CD4-positive, alpha-beta T cell treated with Interleukin-4 for 1 hour (primary cell): ENCODE data around the gene ITGA1.

Source experiments
- DNase-seq, 2 donors: peaks; one replicate each; pipeline ENCODE4 v3.0.0-alpha.2; 2020 to 2022

Gene ITGA1

DNA sequence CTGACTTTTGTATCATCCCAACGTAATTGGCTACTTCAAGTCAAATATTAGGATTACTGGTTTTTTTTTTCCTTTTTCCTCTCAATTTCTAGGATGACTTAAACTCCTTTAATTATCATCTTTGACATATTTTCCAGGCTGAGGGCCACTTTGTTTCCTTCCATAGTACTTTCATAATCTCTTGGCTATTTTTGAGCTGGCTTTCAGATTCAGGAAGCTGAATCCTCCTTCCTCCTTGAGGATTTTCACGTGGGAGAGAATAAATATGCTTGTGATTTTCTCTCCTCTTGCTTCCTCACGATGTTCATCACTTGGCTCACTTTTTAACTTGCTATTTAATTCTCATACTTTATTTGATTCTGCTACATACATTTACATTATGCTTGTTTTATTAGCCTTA lies 88.1 kb downstream of the ITGA1 start:
- no peak for DNase-seq

DNA sequence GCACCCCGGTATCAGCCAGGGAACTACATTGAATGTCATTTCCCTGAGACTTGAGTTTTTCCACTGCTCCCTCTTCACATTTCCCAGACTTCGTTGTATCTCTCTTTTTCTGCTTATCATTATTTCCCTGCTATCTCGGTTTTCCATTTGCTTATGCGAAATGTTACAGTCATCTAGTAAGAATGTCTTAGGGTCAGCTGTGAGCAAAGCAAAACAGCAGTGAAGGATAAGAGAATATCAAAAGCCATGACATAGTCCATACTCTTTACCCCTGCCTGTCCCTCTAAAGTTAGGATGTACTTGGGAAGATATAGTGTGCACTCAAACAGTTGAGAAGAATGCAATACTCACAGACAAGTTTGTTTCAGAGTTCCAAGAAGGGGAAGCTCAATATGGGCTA lies 88.7 kb downstream of the ITGA1 start:
- no peak for DNase-seq

DNA sequence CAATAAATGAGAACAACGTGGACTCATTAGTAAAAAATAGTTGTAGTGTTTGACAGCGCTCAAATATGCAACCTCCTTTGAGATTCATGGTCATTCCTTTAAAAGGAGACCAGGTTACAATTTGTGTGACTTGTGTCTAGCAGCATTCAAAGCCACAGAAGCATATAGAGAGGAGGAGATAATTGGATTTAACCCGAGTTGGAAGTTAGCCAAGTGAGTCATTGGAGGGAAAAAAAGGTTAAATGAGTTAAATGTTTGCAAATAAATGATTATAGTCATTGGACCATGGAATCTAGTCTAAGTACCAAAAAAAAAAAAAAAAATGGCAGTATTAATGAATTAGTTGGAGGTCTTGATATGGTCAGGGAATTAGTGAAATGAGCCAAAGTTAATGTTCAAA lies 90.9 kb downstream of the ITGA1 start:
- DNase-seq = no peak

DNA sequence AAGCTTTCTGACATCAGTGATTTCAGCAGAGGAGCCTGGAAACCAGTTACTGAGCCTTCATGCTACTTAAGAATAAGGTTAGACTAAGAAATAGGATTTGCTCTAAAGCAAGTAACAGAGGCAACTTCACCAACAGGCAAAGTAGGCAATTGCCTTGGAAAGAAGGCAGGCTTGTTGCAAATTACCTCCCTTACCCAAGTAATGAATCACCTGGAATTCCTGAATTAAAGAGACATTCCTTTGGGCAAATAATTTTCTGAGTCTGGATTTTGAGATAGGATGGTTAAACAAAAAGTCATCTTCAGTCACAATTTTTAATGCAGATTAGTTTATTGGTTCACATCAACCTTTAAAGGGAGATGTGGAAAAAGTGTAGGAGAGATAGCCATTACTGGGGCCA lies 92.8 kb downstream of the ITGA1 start:
- DNase-seq = no peak

DNA sequence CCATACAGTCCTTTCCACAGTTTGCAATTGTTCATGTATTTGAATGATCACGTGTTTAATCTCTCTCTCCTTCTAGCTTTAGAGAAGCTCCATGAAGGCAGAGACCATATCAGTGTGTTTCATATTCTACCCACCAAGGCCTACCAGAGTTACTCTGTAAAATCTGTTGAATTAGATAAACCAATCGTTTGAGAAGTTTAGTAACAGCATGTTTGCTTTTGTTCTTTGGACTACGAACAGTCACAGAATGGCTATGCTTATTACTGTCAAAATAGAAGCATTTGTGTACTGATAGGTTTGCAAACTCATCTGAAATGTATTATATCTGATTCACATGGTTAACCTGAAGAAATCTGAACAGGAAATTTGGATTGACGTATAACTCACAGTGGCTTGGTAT lies 93.8 kb downstream of the ITGA1 start:
- DNase-seq = no peak

DNA sequence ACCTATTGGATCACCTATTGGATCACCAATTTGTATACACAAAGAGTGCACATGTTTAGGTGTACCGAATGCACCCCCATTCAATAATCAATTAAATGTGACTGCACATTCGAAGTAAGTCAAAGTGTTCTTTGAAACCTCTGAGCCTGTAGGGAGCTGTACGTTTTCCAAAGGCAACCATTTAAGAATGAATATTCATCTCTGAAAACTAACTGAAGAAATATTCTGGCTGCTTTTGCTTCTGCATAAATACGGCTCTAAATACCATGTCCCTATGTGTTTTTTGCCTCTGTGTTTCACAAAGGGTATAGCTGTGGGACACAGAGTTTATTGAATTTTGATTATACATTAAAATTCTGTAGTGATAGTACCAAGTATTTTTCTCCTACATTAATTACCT lies 95.4 kb downstream of the ITGA1 start:
- DNase-seq = no peak

DNA sequence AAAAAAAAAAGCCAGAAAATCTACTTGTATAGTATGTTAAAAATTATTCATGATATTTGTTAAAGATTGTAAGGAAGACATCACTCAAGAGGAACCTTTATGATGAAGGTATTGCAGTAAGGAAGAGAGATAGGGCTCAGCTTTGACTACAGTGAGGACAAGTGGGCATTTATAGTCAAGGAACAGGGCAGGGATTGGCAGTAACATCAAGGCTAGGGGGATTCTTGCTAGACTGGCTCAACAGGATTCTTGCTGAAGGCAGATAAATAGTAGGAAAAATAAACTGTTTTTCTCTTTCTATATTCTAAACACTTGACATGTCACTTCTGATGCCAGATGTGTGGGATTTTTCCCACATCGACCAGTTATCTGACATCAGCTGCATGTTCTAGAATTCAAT lies 96.7 kb downstream of the ITGA1 start:
- DNase-seq = no peak

DNA sequence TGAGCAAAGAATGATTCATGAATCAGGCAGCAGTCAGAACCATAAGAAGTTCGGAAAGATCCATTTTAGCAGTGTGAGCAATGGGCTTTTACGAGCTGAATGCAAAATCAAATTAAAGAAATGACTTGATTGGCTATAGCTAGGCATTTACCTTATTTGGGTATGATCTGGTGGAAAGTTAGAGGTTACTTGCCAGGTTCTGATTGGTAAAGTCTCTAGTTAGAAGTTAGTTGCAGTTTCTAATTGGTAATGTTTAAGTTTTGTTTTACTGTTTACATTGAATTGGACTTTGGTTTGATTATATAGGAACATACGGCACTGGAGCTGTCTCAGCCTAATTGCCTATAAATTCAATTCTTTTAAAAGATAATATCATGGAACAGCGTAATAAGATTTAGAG lies 97.9 kb downstream of the ITGA1 start:
- no peak for DNase-seq

DNA sequence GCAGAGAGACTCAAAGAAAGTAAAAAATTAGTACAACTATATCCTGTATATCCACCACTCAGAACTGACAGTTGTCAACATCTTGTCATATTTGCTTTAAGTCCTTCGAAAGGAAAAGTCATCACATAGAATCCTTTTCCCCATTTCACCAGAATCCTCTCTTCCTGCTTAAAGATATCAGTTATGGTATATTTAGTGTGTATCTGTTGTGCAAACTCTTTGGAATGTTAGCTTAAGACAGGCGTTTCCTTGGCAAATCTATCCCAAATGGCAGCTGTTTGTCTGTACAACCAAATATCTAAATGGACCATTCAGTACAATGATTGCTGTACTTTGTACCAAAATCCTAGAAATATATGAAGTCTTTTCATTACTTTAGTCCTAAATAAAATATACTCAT lies 98.5 kb downstream of the ITGA1 start:
- DNase-seq = no peak

DNA sequence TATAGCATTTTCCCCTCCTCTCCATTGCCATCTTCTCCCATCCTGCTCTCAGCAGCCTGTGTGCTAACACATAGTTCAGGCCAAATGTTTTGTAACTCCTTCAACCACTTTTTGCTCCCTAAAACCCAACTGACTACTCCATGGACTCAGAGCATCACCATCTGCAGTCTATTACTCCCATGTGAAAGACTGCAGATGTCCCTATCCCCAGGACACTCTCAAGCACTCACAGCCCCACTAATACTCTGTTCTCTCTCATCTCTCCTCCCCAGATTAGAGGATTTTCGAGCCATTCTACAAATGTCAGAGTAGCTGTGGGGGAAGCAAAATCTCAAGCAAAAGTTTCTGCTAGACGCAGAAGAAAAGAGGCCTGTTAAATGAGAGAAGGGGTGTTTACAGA lies 99.3 kb downstream of the ITGA1 start:
- no peak for DNase-seq

DNA sequence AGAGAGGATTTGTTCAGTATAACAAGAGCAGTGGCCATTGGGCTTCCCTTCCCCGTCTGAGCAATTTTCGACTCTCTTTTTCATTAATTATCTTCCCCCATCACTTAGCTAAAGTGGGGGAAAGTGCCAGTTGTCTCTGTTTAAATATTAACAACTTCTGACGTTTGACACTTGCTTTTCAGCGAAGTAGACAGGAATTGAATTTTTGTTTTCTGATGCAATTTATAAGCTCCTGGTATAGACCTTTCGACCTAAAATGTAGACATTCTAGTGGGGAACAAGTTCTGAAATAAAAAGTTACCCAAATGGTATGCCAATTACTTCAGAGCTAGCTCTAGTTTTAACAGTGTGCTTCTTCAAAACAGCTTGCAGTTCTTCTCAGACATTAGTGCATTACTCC lies 100.6 kb downstream of the ITGA1 start:
- no peak for DNase-seq

DNA sequence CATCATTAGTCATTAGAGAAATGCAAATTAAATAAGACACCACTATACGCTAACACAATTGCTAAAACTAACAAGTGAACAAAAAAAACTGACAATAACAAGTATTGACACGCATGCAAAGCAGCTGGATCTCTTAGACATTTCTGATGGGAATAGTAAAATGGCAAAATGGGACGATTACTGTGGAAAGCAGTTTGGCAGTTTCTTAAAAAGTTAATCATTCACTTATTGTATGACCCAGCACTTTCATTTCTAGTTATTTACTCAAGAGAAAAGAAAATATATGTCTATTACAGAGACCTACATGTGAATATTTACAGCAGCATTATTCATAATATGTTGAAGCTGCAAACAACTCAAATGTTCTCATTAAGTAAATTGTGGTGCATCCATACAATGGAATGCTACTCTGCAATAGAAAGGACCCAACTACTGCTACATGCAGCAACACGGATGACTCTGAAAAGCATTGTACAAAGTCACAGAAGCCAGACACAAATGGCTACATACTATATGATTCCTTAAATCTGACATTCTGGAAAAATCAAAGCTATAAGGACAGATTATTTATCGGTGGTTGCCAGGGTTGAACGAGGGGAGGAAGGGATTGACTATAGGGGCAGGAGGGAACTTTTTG lies 104.6 kb downstream of the ITGA1 start:
- DNase-seq = no peak

DNA sequence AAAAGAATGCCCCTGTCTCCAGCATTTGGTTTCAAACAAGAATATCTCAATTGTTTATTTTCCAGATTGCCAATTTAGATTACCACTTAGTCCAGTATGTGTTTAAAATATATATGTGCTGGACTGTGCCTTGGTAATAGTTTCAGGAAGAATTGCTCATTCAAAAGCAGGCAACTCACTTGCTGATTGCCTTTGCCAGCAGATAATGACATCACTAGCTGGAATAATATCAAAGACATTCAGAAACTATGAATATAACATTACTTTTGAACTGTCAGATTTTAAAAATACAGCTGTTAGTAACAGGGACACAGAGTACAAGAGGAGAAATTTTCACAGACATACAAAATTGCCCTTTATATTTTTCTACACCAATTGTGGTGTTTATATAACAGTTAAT lies 105.4 kb downstream of the ITGA1 start:
- DNase-seq = no peak

DNA sequence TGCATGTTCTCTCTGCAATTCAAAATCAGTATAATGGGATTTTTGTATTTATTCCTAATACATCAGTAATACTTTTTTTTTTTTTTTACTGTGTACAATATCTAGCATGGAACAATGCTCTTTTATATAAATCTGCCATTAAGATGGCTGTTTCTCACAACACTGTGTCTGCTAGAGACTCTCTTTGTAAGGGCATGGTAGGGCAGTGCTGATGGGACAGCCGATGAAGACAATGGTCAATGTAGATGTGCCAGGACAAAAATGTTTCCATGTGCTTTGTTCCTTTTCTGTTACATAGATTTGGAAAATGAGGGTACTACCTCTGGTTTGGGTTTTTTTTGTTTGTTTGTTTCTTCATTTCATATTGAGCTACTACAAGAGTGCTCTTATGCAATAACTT lies 106.1 kb downstream of the ITGA1 start:
- DNase-seq = no peak

DNA sequence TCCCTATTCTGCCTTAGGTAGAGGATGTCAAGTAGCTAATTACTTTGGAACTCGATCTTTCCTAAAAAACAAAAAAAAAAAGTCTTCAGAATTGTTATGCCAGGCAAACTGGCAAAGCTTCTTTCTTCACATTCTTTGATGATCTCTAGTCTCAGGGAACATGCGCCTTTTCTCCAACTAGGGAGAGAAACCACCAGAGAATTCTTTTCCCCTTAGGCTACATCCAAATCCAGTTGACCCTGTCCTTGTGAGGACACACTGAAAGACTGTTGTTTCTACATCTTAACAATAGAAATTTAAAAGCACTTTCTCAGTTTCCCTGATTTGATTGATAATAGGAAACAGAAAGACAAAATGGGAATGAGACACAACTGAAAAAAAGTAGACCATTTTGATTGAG lies 106.7 kb downstream of the ITGA1 start:
- no peak for DNase-seq

DNA sequence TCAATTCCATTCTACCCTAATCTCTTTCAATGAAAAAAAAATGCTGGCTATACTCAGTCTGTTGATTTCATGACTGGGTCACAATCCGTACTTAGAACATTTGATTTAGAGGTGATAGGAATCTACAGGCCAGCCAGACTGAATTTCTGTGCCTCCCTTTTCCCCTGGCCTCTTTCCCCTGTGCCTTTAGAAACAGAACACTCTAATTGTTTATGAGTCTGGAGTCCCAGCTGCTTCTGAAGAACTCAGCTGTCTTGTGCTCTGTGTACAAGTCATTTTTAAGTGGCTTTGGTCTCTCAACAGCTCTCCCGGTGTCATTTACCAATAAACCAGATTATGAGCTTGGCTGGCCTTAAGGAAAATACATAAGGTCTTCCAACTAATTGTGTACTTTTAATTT lies 107.4 kb downstream of the ITGA1 start:
- DNase-seq = no peak

DNA sequence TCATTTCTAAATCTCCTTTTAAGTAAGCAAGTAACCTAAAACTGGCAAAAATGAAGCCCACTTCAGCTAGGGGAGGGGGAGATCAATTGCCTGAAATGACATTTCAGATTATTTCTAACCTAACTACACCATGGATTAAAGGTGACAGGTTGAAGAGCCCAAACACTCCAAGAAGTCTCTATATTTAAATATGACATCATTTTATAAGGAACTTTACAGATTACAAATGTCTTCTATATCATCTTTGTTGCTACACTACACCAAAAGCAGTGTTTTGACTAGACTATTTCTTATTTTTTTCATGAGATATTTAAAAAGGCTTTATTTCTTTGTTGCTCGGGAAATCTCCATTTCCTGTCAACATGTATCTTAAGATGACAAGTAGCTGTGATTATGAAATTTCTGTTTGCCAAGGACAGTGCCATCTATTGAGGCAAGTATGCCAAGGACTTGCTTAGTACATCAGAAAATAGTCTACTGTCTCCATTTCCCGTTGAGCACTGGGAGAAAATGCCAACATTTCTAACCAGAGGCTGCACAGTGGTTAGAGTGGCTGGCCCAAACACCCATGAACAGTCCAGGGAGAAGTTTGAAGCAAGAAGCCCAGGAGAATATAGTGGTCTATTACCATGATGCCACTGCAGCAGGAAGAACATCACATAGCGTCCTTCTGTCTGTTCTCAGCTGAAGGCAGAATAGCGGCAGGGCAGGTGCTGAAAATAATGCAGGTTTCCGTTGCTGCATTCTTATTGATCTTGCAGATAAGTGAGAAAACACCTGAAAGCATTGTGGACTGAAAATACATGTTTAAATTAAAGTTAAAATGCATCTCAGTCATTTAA lies 108.1 kb downstream of the ITGA1 start:
- no peak for DNase-seq

DNA sequence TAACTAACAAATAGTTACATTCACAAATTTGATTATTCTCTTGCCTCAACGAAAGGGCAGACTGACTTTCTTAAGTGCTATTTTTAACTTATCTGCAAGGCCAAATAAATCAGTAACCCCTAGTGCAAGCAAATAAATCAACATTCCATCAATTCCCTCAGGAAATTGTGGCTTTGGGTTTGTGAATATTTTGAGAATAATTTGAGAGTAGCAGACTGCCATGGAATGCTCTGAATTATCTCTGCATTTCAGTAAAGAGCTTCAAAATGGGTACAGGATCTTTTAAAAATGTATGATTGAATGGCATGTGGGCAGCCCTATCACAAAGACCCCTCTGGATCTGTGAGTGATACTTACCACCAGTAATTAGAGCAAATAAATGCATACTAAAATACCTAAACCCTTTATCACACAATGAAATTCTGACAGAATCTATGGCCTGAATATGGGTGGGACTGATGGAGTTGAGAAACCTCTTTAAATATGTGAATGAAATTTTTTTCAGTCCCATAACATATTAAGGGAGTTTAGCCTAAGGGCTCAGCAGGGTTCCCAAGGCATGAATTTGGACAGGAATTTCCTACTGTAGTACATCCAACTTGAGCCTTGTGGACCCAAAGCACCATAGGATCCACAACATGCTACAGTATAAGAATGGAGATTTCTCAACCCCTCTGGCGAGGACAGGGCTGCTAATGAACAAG lies 109.0 kb downstream of the ITGA1 start:
- DNase-seq = no peak

DNA sequence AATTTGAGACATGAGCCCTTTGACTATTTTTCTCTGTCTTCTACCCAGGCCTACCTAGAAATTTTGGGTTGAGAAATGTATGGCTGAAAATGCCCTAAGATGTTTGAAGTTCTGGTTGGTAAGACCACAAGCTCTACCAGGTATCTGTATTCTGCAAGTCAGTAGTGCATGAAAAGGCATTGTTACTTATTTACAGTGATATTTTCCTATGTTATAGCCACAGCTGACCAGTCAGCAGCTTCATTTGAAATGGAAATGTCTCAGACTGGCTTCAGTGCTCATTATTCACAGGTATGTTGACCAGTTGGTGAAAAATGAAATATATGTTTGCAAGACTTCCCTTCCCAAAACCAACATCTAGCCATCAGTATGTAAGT lies 109.5 kb downstream of the ITGA1 start:
- DNase-seq = no peak

DNA sequence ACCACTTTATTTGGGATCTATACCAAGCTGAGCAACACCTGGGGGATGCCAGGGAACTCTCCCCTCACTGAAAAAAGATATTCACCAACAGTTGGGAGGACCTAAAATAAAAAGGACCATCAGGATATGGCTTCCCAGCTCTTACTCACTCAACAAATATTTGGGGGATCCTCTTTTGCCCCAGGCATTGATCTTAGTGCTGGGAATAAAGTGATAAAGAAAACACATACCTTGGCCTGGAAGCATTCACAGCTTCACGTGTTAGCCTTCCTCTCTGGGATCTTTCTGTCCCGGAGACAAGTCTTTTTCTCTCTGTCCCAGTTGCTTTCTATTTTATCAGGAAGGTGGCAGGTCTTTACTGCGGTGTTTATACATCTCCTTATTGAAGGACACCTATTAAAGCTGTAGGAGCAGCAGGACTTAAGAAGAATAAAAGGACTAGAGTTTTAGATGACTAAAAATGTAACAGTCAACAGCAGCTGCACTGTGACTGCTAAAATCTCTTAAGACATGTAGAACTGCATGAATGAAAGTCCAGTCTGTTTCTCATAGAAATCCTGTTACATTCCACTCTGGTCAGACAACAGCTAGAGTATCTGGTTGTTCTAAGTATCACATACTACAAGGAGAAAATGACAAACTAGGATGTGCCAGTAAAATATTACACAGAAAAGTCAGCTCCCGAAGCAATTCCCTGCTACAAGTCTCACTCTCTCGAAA lies 111.4 kb downstream of the ITGA1 start:
- no peak for DNase-seq

DNA sequence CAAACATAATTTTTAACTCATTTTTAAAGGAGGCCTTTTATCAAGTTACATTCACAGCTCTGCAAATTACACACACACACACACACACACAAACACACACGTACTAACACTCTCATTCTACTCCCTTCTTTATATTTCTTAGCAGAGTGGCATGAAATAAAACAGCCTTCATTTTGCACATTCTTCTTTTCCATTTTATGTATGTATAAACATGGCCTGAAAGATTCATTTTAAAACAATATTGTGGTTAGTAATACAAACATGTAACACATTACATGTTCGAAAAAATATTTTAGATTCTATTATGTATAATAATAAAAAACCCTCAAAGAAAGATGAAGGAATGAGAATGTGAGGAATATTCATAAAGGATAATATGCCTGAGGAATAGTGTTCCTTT lies 115.4 kb downstream of the ITGA1 start:
- DNase-seq = no peak

DNA sequence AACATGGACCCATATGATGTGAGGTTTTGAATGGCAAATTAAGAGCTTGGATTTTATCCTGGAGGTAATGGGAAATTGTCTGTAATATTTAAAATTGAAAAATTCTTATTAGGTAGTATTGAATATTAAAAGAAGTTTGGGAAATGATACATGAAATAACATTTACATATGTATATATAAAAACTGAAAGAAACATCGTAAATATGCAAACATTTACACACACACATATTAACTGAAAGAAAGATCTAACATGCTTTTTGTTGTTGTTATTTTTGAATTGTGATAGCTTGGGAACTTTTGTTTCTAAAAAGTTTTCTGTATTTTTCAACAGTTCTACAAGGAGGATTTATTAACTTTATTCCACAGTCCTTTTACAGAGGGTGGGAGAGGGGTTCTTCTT lies 118.6 kb downstream of the ITGA1 start:
- DNase-seq = no peak

DNA sequence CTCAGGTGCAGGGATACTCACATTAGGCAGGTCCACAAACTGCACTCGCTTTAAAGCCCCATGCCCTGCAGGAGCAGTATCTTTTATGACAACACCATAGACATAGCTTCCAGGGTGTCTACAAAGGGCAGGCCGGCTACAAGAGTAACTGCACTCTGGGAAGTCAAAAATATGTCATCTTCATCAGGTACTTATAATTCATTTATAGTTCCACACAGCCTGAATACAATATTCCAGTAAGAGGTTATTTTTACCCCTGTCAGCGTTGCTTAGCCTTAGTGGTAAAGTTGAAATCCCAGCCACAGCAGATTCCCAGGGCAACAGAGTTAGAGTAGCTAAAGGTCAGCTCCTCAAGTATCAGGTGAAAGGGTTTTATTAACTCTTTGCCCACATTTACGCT lies 119.1 kb downstream of the ITGA1 start:
- DNase-seq = no peak

DNA sequence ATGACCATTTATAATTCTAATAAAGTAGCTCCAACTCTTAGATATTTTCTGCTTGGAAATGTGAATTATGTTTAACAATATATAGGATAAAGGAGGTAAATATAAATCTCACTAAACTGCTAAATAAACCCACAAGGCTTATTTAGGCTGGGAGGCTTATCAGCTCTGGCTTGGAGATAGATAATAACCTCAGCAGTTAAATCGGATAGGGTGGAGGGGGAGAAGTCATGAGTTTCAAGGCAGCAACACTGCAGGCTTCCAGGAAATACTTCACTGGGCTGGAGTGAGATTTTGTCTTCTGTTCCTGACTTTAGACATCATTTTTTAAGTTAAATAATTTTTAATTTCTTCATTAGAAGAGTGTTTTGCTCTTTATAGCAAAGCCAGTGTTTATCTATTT lies 121.5 kb downstream of the ITGA1 start:
- no peak for DNase-seq
